Middle frontal gyrus (tissue), 1 donor: ENCODE results near the gene SLC25A21.
"Not testable (repeated sequence)": the region's sequence is repeated elsewhere in the genome, so short reads cannot be mapped to it uniquely, and the experiment has no call there.

Source experiments
- DNase-seq: peaks from one replicate; pipeline ENCODE4 v3.0.0-alpha.2; 2015; ENCODE audit warnings: low spot score; ENCODE audit errors: extremely low spot score

The SLC25A21 gene

GRCh38 chr14:36843410-36843809 is 329.0 kb downstream of the SLC25A21 start:
- no peak for DNase-seq

GRCh38 chr14:36835128-36835527 is 337.3 kb downstream of the SLC25A21 start:
- DNase-seq = no peak

GRCh38 chr14:36834293-36834692 is 338.1 kb downstream of the SLC25A21 start:
- no peak for DNase-seq

GRCh38 chr14:36829547-36829946 is 342.9 kb downstream of the SLC25A21 start:
- no peak for DNase-seq

- no peak for DNase-seq
These were observed 344.5 kb downstream of the SLC25A21 start for GRCh38 chr14:36827861-36828260.

GRCh38 chr14:36826614-36827013 is 345.8 kb downstream of the SLC25A21 start:
- no peak for DNase-seq

- DNase-seq = no peak
These were observed 347.6 kb downstream of the SLC25A21 start for GRCh38 chr14:36824854-36825253.

- DNase-seq = no peak
These were observed 348.8 kb downstream of the SLC25A21 start for GRCh38 chr14:36823651-36824050.

- DNase-seq = no peak
These were observed 349.7 kb downstream of the SLC25A21 start for GRCh38 chr14:36822685-36823084.

GRCh38 chr14:36820901-36821300 is 351.5 kb downstream of the SLC25A21 start:
- no peak for DNase-seq

- no peak for DNase-seq
These were observed 352.2 kb downstream of the SLC25A21 start for GRCh38 chr14:36820111-36820709.

- no peak for DNase-seq
These were observed 353.5 kb downstream of the SLC25A21 start for GRCh38 chr14:36818794-36819384.

- DNase-seq = no peak
These were observed 354.2 kb downstream of the SLC25A21 start for GRCh38 chr14:36818246-36818645.

GRCh38 chr14:36817071-36817930 is 355.1 kb downstream of the SLC25A21 start:
- no peak for DNase-seq

GRCh38 chr14:36816481-36816880 is 355.9 kb downstream of the SLC25A21 start:
- DNase-seq = no peak

- not testable (repeated sequence) for DNase-seq
These were observed 357.6 kb downstream of the SLC25A21 start for GRCh38 chr14:36814783-36815182.

- no peak for DNase-seq
These were observed 362.2 kb downstream of the SLC25A21 start for GRCh38 chr14:36810209-36810608.

- no peak for DNase-seq
These were observed 364.7 kb downstream of the SLC25A21 start for GRCh38 chr14:36807727-36808126.

GRCh38 chr14:36805131-36805559 is 367.3 kb downstream of the SLC25A21 start:
- no peak for DNase-seq

- no peak for DNase-seq
These were observed 374.8 kb downstream of the SLC25A21 start for GRCh38 chr14:36797634-36798033.

- DNase-seq = no peak
These were observed 381.0 kb downstream of the SLC25A21 start for GRCh38 chr14:36791402-36791801.

GRCh38 chr14:36785511-36785910 is 386.9 kb downstream of the SLC25A21 start:
- no peak for DNase-seq
